Vagina (tissue), 2 donors: Measurements from ENCODE around the gene RPL22. TPM values are rescaled to one million over a fixed set of nuclear protein-coding genes. Genes with fewer than 3 reads are reported as not detected.

Source experiments
- DNase-seq, 2 donors: peaks; one replicate each; pipeline ENCODE4 v3.0.0-alpha.2; 2017; ENCODE audit errors: extremely low spot score in 2 of 2
- H3K27ac ChIP-seq: fragments of 200-600 bp; sonication (generic); one replicate; pipeline ENCODE4 v1.5.1; 2019
- H3K27me3 ChIP-seq: fragments of 200-600 bp; sonication (generic); one replicate; pipeline ENCODE4 v1.5.1; 2019
- H3K36me3 ChIP-seq, 2 donors: fragments of 200-600 bp; sonication (generic); one replicate each; pipeline ENCODE4 v1.5.1; 2017 to 2019
- H3K4me1 ChIP-seq: fragments of 200-600 bp; sonication (generic); one replicate; pipeline ENCODE4 v1.5.1; 2019
- H3K4me3 ChIP-seq, 2 donors: fragments of 200-600 bp; sonication (generic); 1 replicate in 1 of 2; 2 replicates in 1 of 2; pipeline ENCODE4 v1.5.1; 2016 to 2019
- H3K9me3 ChIP-seq: fragments of 200-600 bp; sonication (generic); one replicate; pipeline ENCODE4 v1.5.1; 2019
- CTCF ChIP-seq, 3 experiments: fragments of 450-650 bp in 2 of 3; fragments of 200-600 bp in 1 of 3; sonication (generic) in 1 of 3; IDR thresholded peaks; one replicate each; pipeline ENCODE4 v1.5.1; 2017 to 2019; ENCODE audit warnings: antibody characterized with exemption in 3 of 3, mild to moderate bottlenecking in 2 of 3, moderate library complexity in 2 of 3
- POLR2A ChIP-seq, 2 donors: fragments of 450-650 bp; IDR thresholded peaks; one replicate each; pipeline ENCODE4 v1.6.1; 2017; ENCODE audit warnings: antibody characterized with exemption in 2 of 2, mild to moderate bottlenecking in 2 of 2, moderate library complexity in 2 of 2
- POLR2AphosphoS5 ChIP-seq, 2 donors: sonication (generic); formaldehyde crosslinking; IDR thresholded peaks; one replicate each; pipeline ENCODE4 v1.9.0; 2017; ENCODE audit warnings: antibody characterized with exemption in 2 of 2, mild to moderate bottlenecking in 2 of 2, low read depth in 1 of 2; ENCODE audit not compliant: insufficient read depth in 1 of 2
- intact Hi-C: fragments of 100-400 bp; cut with DNase I; formaldehyde crosslinking; loops from one replicate; pipeline ENCODE4 v1.15.1; 2023
- total RNA-seq: library from RNA; depleted of rRNA; stranded (reverse); fragments of >200 nt; gene quantifications from one replicate; pipeline ENCODE4 v1.2.3, GENCODE V29; 2016

The RPL22 gene
- total RNA-seq, 1 donor from 2014 or later = 154 TPM

GRCh38 chr1:6239950-6240768 lies 40.8 kb upstream of the RPL22 start:
- Histone ChIP-seq H3K27me3 (peaks cover 27% of the 10 kb centered on the region), H3K36me3 (no peaks in the 10 kb centered on the region), H3K27ac (no peak overlapping the region), H3K4me3 (no peak overlapping the region), H3K4me1 (peaks cover 18% of the 10 kb centered on the region), H3K9me3 (no peaks in the 10 kb centered on the region)
- DNase-seq = no peak
- TF ChIP-seq CTCF (IDR thresholded peaks at IDR 0.05) = no peak
- no peak for TF ChIP-seq POLR2A (IDR thresholded peaks at IDR 0.05)
- intact Hi-C loops = loop anchor here (5.0 to 10.0 kb wide), 2 partner anchors 188 to 195 kb away; no protein-coding TSS in a partner anchor

- Histone ChIP-seq H3K4me1 (peaks cover 23% of the 10 kb centered on the region), H3K27ac (no peak overlapping the region), H3K9me3 (no peaks in the 10 kb centered on the region), H3K36me3 (no peaks in the 10 kb centered on the region), H3K27me3 (peaks cover 23% of the 10 kb centered on the region), H3K4me3 (no peak overlapping the region)
- DNase-seq = no peak
- TF ChIP-seq CTCF (IDR thresholded peaks at IDR 0.05) = no peak
- TF ChIP-seq POLR2AphosphoS5 (IDR thresholded peaks at IDR 0.05; ENCODE audit: insufficient read depth in 1 of 2, low read depth in 1 of 2) = no peak
- TF ChIP-seq POLR2A (IDR thresholded peaks at IDR 0.05) = no peak
- intact Hi-C loops = no loop called here
These were observed 39.9 kb upstream of the RPL22 start for GRCh38 chr1:6239213-6239752.

GRCh38 chr1:6237093-6237492 lies 37.7 kb upstream of the RPL22 start:
- intact Hi-C loops = no loop called here
- no peak overlapping the region for H3K4me3 ChIP-seq
- peaks cover 5% of the 10 kb centered on the region for H3K27me3 ChIP-seq
- TF ChIP-seq POLR2AphosphoS5 (IDR thresholded peaks at IDR 0.05; ENCODE audit: insufficient read depth in 1 of 2, low read depth in 1 of 2) (no peak), POLR2A (IDR thresholded peaks at IDR 0.05) (no peak), CTCF (IDR thresholded peaks at IDR 0.05) (no peak)
- no peaks in the 10 kb centered on the region for H3K9me3 ChIP-seq
- H3K4me1 ChIP-seq = peaks cover 22% of the 10 kb centered on the region
- no peak overlapping the region for H3K27ac ChIP-seq
- no peak for DNase-seq
- H3K36me3 ChIP-seq = peaks cover 0 to 19% of the 10 kb centered on the region in 2 donors

- H3K27ac ChIP-seq = no peak overlapping the region
- peaks cover 12% of the 10 kb centered on the region for H3K4me1 ChIP-seq
- H3K36me3 ChIP-seq = peaks cover 0 to 32% of the 10 kb centered on the region in 2 donors
- H3K4me3 ChIP-seq = peak overlapping the region; percentile 65 to 87
- no peak for DNase-seq
- no peak for TF ChIP-seq POLR2A (IDR thresholded peaks at IDR 0.05)
- no peak for TF ChIP-seq POLR2AphosphoS5 (IDR thresholded peaks at IDR 0.05; ENCODE audit: insufficient read depth in 1 of 2, low read depth in 1 of 2)
- TF ChIP-seq CTCF (IDR thresholded peaks at IDR 0.05) = no peak
- H3K9me3 ChIP-seq = no peaks in the 10 kb centered on the region
- H3K27me3 ChIP-seq = no peaks in the 10 kb centered on the region
- intact Hi-C loops = no loop called here
These were observed 35.9 kb upstream of the RPL22 start for GRCh38 chr1:6235296-6235677.
